HG03354 (cell line): ENCODE measurements around the gene SSBP2.

Source experiments
- ATAC-seq: cut with Tn5 transposase; IDR thresholded peaks from one replicate; pipeline ENCODE4 v1.9.1; 2021; ENCODE audit warnings: mild to moderate bottlenecking; ENCODE audit not compliant: unreplicated experiment, poor library complexity, severe bottlenecking

Gene SSBP2

DNA sequence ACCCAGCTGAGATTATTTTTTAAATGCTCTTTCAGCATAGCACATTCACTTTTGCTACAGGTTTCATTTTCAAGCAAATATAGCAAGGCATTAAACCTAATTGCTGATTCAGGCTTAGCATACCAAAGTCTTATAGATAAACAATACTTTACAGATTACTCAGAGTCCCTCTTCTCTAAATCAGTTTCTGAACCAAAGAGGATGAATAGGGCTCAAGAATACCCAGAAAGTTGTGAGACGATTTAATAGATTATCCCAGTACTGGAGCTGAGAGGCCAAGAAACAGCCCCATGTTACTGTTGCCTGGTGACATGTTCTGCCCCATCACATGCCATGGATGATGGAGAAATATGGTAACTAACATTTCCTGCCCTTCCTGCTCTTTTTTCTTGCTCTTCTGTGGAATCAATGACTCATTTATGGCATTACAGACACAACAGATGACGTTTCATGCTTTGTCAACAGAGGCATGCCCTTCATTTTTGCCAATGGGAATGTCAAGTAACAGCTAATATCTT is 18.1 kb upstream of the SSBP2 start:
- ATAC-seq = no peak

GRCh38 chr5:81767938-81768337 is 17.0 kb upstream of the SSBP2 start:
- no peak for ATAC-seq

DNA sequence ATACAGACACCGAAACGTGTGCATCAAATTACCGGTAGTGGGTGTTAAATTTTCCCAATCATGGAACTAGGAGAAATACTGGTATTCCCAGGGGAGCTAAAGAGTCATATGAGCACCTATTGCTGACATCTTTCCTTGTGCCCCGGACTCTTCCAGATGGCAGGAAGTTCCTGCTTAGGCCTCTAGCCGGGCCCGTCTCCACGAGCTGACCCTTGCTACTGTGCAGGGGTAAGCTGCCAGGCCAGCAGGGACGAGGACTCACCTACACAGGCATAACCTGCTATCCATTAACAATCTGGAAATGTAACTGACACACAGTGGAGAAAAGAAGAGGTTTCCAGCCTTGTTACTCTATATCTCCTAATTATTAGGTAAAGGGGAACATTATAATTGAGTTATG is 16.2 kb upstream of the SSBP2 start:
- no peak for ATAC-seq

GRCh38 chr5:81766611-81767010 is 15.7 kb upstream of the SSBP2 start:
- no peak for ATAC-seq

DNA sequence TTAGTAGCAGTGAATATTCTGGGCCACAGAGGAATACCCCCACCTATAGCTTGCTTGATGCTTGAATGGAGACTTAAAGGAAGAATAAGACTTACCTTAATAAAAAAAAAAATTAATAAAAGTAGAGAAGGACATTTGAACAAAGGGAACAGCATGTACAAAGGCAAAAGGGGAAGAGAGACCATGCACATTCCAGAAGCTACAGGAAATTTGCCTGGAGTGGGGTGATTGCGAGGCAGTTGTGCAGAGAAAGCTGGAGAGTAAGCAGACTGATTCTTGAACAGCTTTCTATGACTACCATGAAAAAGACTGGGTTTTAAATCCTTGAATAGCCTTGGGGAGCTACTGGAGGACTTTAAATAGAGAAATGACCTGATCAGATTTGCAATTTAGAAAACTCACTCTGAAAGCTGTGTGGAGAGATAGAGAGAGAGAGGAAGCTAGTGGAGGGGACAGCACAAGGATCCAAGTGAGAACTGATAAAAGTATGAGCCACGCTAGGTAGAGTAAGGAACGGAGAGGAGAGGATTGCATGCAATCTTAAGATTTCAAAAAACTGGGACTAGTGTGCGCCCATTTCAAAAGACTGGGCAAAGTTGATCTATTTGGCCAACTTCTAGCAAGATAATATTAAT is 12.5 kb upstream of the SSBP2 start:
- ATAC-seq = no peak

DNA sequence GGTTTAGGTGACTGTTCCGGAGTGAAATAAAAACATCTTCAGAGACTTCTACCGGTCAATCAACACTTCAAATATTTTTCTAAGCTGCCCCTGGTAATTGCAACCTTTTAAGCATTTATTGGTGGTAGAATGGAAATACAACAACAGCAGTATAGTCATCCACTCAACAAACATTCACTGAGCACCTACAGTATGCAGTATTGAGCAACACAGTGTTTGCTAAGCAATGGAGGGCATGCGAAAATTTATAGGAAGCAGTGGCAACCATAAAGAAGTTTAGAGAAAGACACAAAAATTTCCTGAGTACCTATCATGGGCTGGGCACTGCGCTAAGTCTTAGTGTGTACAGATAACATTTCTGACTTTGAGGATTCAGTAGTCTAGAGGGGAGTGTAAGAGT is 12.0 kb upstream of the SSBP2 start:
- ATAC-seq = no peak

DNA sequence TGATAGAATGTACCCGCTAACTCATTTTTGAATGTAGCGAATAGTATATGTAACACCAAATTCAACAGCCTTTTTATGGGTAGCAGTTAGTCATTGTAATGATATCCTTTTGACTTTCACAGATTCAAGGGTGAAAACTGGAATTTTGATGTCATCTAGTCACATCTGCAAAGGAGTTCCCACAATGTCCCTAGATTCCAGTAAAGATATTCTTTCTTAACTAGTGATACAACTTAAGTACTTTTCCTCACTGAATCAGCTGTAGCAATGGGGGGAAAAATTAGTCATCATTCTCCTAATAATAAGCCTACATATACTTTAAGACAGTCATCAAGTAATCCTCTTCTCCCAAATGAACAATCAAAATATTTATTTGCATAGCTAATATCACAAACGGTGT is 11.5 kb upstream of the SSBP2 start:
- ATAC-seq = no peak

DNA sequence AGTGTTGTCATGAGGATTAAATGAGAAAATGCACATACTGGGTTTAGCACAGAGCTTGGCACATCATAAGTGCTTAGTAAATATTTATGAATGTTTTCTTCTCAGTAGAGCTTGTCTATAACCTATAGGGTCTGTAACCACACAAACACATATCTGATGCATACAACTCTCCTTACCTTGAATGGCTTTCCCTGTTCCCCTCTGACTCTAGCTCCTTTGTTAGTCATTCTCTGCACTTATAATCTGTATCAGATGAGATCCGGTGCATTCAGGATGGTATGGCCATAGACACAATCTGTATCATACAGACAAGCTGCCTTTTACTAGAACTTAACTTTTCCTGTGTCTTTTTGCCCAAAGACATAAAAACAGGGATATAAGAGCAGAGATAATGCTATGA is 11.1 kb upstream of the SSBP2 start:
- ATAC-seq = no peak

- ATAC-seq = no peak
Observed at GRCh38 chr5:81761270-81761669, 10.4 kb upstream of the SSBP2 start.

- ATAC-seq = no peak
Observed at GRCh38 chr5:81760521-81760920, 9.6 kb upstream of the SSBP2 start.

GRCh38 chr5:81759632-81760005 is 8.7 kb upstream of the SSBP2 start:
- no peak for ATAC-seq

- ATAC-seq = no peak
Observed at GRCh38 chr5:81757404-81757803, 6.5 kb upstream of the SSBP2 start.

GRCh38 chr5:81756016-81756415 is 5.1 kb upstream of the SSBP2 start:
- no peak for ATAC-seq

GRCh38 chr5:81755320-81755719 is 4.4 kb upstream of the SSBP2 start:
- ATAC-seq = no peak

- no peak for ATAC-seq
Observed at GRCh38 chr5:81754621-81755020, 3.7 kb upstream of the SSBP2 start.

GRCh38 chr5:81753429-81753828 is 2.5 kb upstream of the SSBP2 start:
- ATAC-seq = no peak

DNA sequence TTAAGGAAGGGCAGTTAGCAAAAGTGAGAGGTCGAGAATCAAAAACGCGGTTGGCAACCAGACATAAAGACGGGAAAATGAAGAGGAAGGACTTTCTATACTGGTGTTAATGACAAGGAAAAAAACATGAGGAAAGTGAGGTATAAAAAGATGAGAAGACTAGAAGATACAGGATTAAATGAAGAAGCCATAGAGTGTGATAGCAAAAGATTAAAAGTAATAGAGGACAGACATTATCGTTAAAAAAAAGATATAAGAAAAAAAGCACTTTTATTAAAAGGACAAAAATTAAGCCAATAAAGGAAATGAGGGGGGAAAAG is 1.7 kb upstream of the SSBP2 start:
- ATAC-seq = no peak

GRCh38 chr5:81751836-81752643 is 1.1 kb upstream of the SSBP2 start:
- ATAC-seq = no peak

DNA sequence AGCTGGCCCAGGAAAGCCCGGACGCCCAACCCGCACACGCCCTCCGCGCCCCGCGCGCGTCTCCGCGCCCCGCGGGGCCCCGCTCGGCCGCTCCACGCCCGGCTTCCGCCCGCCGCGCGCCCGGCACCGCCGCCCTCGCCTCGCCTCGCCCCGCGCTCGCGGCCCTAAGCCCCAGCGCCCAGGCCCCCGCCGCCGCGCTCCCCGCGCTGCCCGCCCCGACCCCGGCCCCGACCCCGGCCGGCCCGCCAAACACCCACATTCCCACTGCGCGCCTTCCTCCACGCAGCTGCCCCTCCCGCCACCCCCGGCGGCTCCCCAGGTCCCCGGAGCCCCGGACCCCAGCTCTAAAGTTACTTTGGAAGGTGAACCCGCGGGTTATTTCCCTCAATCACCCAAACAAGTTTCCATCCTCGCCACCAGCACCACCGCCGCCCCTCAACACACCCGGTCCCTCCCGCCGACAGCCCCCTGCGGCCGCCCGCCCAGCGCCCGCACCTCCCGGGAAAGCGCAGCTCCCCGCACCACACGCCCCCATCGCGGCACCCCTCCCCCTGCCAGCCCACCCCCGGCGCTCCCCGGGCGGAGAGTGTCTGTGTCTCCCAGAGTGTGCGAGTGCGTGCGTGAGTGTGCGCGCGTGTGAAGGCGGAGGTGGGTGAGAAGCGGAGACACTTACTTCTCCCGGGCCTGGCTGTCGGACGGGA is 439 bp downstream of the SSBP2 start:
- ATAC-seq = peak; percentile 24

DNA sequence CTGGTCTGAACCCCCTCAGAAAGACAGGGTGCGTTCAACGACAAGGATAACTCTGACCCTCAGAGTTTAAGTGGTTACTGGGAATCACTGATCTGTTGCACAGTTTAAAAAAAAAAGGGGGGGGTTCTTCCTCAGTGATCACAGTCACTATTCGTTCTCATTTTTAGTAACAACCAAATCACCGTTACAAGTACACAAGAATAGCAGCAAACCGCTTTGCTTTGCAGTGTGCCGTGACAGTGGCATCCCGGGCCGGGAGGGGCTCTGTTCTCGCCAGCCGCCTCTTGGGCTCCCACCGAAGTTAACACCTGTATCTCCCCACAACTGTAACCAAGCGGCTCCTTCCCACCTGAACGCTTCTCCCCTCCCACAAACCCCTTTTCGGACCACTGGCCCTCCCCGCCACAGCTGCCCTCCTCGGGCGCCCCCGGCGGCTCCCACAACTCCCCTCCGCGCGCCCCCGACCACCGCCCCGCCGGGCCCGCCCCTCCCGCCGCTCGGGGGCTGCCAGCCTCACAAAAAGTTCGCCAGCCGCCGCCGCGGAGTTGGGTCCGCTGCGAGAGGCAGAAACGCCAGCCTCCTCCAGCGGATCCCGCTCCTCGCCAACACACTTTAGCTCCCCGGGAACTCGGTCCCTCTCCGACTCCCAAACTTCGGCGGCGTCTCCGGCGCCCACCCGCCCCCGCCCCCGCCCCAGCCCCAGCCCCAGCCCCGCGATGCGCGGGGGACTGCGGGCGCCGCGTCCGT is 1.2 kb downstream of the SSBP2 start:
- peak; percentile 53 for ATAC-seq
